OCI-LY1 (cell line): ENCODE measurements around the gene BMPER.

Source experiments
- H2AFZ ChIP-seq: fragments of 200-600 bp; sonication (generic), shearing (Covaris generic); 2 replicates; pipeline ENCODE4 v1.6.0; 2014; ENCODE audit warnings: antibody characterized with exemption, mild to moderate bottlenecking, low read length
- H3F3A ChIP-seq: fragments of 200-600 bp; sonication (generic), shearing (Covaris generic); 2 replicates; pipeline ENCODE4 v1.6.0; 2014; ENCODE audit warnings: mild to moderate bottlenecking, antibody characterized with exemption, low read length, moderate library complexity; ENCODE audit not compliant: insufficient read depth
- H3K27ac ChIP-seq: fragments of 200-600 bp; sonication (generic); 2 replicates; pipeline ENCODE4 v1.5.1; 2014; ENCODE audit warnings: low read length, mixed run types, mild to moderate bottlenecking, low read depth; ENCODE audit not compliant: poor library complexity, severe bottlenecking
- H3K27me3 ChIP-seq: fragments of 200-600 bp; sonication (generic); 2 replicates; pipeline ENCODE4 v1.6.0; 2014; ENCODE audit warnings: antibody characterized with exemption, mild to moderate bottlenecking, low read length, moderate library complexity; ENCODE audit not compliant: insufficient read depth
- H3K36me3 ChIP-seq: fragments of 200-600 bp; sonication (generic); 2 replicates; pipeline ENCODE4 v1.6.1; 2014; ENCODE audit warnings: mild to moderate bottlenecking, antibody characterized with exemption, low read length, moderate library complexity, mixed read lengths; ENCODE audit not compliant: insufficient read depth
- H3K4me1 ChIP-seq: fragments of 200-600 bp; sonication (generic); 2 replicates; pipeline ENCODE4 v1.5.1; 2014; ENCODE audit warnings: mild to moderate bottlenecking, low read length, moderate library complexity; ENCODE audit not compliant: insufficient read depth, severe bottlenecking
- H3K4me2 ChIP-seq: fragments of 200-600 bp; sonication (generic), shearing (Covaris generic); 2 replicates; pipeline ENCODE4 v1.6.1; 2014; ENCODE audit warnings: low read length
- H3K4me3 ChIP-seq: fragments of 200-600 bp; sonication (generic); 2 replicates; pipeline ENCODE4 v1.5.1; 2014; ENCODE audit warnings: low read length, low read depth, mild to moderate bottlenecking, mixed read lengths; ENCODE audit not compliant: poor library complexity, severe bottlenecking
- H3K79me2 ChIP-seq: fragments of 200-600 bp; shearing (Covaris generic); 2 replicates; pipeline ENCODE4 v1.6.1; 2016; ENCODE audit warnings: mixed run types, low read length, mixed read lengths; ENCODE audit not compliant: insufficient read depth
- H3K9ac ChIP-seq: fragments of 200-600 bp; sonication (generic), shearing (Covaris generic); 2 replicates; pipeline ENCODE4 v1.6.1; 2014; ENCODE audit warnings: mild to moderate bottlenecking, low read length, mixed read lengths
- H3K9me2 ChIP-seq: fragments of 200-600 bp; sonication (generic), shearing (Covaris generic); 2 replicates; pipeline ENCODE4 v1.6.1; 2014; ENCODE audit warnings: low read depth, mild to moderate bottlenecking, low read length, mixed read lengths
- H3K9me3 ChIP-seq: fragments of 200-600 bp; shearing (Covaris generic); 2 replicates; pipeline ENCODE4 v1.6.1; 2014; ENCODE audit warnings: low read length, mixed read lengths
- H4K20me1 ChIP-seq: fragments of 200-600 bp; sonication (generic), shearing (Covaris generic); 2 replicates; pipeline ENCODE4 v1.6.0; 2016; ENCODE audit warnings: mild to moderate bottlenecking, low read length; ENCODE audit not compliant: insufficient read depth
- EZH2 ChIP-seq: fragments of 200-600 bp; sonication (generic), shearing (Covaris generic); IDR thresholded peaks from 2 replicates; pipeline ENCODE4 v1.8.0; 2017; ENCODE audit warnings: borderline replicate concordance, mixed run types, mild to moderate bottlenecking, antibody characterized with exemption, low read length, moderate library complexity, mixed read lengths
- TF ChIP-seq, protein P1 (sequence below): fragments of 200-600 bp; sonication (generic), shearing (Covaris generic); IDR thresholded peaks from 2 replicates; pipeline ENCODE4 v1.5.1; 2017; ENCODE audit warnings: mild to moderate bottlenecking, antibody characterized with exemption, low read length, moderate library complexity, mixed read lengths

BMPER gene

DNA sequence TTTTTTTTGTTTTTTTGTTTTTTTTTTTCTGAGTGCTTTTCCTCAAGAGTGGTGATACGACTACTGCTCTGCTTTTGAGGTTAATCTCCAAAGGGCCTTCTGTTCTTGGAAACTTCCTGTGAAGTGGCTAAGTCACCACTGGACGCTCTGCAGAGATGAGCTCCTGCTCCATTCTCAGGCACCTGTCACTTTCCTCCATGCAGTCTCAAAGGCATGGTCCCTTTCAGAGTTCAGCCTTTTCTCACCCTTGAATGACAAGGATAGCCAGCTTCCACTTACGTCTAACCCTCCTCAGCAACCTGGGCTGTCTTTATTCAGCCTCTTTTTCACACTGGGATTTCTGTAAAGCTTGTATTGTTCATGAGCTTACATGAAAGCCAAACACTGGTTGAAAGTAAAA is 65.8 kb downstream of the BMPER start:
- H3K4me2 ChIP-seq: no peak overlapping the region
- H3K79me2 ChIP-seq: no peaks in the 10 kb centered on the region
- H3K4me1 ChIP-seq: no peaks in the 10 kb centered on the region
- no peak overlapping the region for H3K27ac ChIP-seq
- no peaks in the 10 kb centered on the region for H3K9me3 ChIP-seq
- H2AFZ ChIP-seq: no peak overlapping the region
- H3K9ac ChIP-seq: no peak overlapping the region
- H3K4me3 ChIP-seq: no peak overlapping the region
- TF ChIP-seq EZH2: no peak
- TF ChIP-seq, protein P1, sequence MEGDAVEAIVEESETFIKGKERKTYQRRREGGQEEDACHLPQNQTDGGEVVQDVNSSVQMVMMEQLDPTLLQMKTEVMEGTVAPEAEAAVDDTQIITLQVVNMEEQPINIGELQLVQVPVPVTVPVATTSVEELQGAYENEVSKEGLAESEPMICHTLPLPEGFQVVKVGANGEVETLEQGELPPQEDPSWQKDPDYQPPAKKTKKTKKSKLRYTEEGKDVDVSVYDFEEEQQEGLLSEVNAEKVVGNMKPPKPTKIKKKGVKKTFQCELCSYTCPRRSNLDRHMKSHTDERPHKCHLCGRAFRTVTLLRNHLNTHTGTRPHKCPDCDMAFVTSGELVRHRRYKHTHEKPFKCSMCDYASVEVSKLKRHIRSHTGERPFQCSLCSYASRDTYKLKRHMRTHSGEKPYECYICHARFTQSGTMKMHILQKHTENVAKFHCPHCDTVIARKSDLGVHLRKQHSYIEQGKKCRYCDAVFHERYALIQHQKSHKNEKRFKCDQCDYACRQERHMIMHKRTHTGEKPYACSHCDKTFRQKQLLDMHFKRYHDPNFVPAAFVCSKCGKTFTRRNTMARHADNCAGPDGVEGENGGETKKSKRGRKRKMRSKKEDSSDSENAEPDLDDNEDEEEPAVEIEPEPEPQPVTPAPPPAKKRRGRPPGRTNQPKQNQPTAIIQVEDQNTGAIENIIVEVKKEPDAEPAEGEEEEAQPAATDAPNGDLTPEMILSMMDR: no peak
- no peaks in the 10 kb centered on the region for H4K20me1 ChIP-seq
- H3K9me2 ChIP-seq: no peaks in the 10 kb centered on the region
- no peaks in the 10 kb centered on the region for H3F3A ChIP-seq
- no peaks in the 10 kb centered on the region for H3K27me3 ChIP-seq
- no peaks in the 10 kb centered on the region for H3K36me3 ChIP-seq

DNA sequence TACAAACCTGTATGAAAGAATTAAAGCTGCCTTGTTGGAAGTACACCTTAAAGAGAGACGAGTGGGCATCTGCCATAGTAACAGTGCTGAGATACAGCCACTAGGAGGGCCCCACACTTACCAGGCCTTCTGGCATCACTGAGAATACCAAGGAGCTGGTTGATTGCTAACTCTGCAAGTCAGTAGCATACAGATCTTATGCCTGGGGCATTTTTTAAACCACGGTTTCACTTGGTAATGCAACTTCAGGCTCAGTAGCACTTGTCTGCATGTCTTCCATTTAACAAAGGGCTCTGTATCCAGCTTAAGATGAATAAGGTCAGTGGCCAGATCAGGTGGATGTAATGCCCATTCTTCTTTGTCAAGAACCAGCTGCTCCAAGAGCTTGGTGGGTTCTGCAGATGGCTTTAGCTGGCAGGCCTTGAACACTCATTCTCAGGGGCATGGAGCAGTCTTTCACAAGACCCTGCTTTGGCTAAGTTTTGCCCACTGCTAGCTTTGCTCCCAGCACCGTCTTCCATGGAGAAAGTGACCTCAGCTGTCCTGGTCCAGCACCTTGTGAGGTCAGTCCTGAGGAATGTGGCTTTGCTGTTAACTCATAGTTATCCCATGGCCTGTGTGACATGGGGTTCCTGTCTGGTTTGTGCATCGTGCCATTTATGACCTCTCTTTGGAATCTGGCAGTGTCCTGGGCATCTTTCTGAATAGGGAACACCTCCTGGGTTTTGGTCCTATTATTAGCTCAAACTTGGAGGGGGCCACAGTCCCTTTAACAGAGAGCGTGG is 68.1 kb downstream of the BMPER start:
- Histone ChIP-seq H2AFZ (no peak overlapping the region), H3K9ac (no peak overlapping the region)
- TF ChIP-seq EZH2: no peak
- TF ChIP-seq, protein P1: no peak

DNA sequence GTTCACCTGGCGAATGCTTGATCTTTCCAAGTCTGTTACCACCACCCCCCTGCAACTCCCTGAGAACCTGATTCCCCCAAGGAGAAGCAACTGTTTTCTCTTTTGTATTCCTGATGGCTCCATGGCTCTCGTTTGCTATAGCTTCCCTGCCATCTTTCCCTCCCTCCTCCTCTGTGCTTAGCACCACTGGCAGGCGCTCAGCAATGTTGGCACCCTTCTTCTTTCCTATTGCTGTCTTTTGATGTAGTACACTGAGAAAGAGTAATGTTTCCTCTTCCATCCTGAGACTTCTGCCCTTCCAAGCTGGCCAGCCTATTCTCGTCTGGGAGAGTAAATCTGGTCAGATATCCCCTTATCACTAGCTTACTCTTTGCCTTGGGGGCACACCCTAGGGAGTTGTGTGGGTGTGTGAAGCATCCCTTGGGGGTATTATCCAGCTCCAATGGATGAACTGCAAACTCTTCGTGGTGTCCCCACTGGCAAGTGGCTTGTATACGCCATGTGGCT is 74.0 kb downstream of the BMPER start:
- Histone ChIP-seq H3K27me3 (no peaks in the 10 kb centered on the region), H3K79me2 (no peaks in the 10 kb centered on the region), H2AFZ (no peak overlapping the region), H3F3A (no peaks in the 10 kb centered on the region), H3K4me3 (no peak overlapping the region), H3K4me2 (no peak overlapping the region), H3K9me3 (no peaks in the 10 kb centered on the region), H3K9ac (no peak overlapping the region), H3K4me1 (no peaks in the 10 kb centered on the region), H4K20me1 (no peaks in the 10 kb centered on the region), H3K9me2 (no peaks in the 10 kb centered on the region), H3K27ac (no peak overlapping the region), H3K36me3 (no peaks in the 10 kb centered on the region)
- TF ChIP-seq, protein P1: no peak
- TF ChIP-seq EZH2: no peak

More for the DNA sequence above, 68.1 kb downstream of the BMPER start:
- H3F3A ChIP-seq: no peaks in the 10 kb centered on the region
- no peaks in the 10 kb centered on the region for H3K27me3 ChIP-seq
- no peaks in the 10 kb centered on the region for H3K36me3 ChIP-seq
- no peak overlapping the region for H3K4me3 ChIP-seq
- no peaks in the 10 kb centered on the region for H3K9me3 ChIP-seq
- no peaks in the 10 kb centered on the region for H3K4me1 ChIP-seq
- H4K20me1 ChIP-seq: no peaks in the 10 kb centered on the region
- no peak overlapping the region for H3K4me2 ChIP-seq
- no peaks in the 10 kb centered on the region for H3K9me2 ChIP-seq
- no peaks in the 10 kb centered on the region for H3K79me2 ChIP-seq
- H3K27ac ChIP-seq: no peak overlapping the region
